Anterior cingulate cortex (tissue), 58 donors: ENCODE measurements around the gene DUSP12.
"Not testable (repeated sequence)": the region's sequence is repeated elsewhere in the genome, so short reads cannot be mapped to it uniquely, and the experiment has no call there.

ENCODE experiments used
- DNase-seq, 58 donors: peaks; one replicate each; lab custom pipeline; 2025; lab: John Stamatoyannopoulos, UW

DUSP12 gene

GRCh38 chr1:161768461-161768860 is 18.9 kb downstream of the DUSP12 start:
- no peak for DNase-seq

GRCh38 chr1:161768986-161769672 is 19.5 kb downstream of the DUSP12 start:
- no peak for DNase-seq

DNA sequence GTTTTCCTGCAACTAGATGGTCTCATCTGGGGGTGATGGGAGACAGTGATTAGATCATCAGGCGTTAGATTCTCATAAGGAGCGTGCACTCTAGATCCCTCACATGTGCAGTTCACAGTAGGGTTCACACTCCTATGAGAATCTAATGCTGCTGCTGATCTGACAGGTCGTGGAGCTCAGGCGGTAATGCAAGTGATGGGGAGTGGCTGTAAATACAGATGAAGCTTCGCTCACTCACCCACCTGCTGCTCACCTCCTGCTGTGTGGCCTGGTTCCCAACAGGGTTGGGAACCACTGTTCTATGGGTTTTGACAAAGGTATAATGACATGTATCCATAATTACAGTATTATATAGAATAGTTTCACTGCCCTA is 20.1 kb downstream of the DUSP12 start:
- not testable (repeated sequence) for DNase-seq

DNA sequence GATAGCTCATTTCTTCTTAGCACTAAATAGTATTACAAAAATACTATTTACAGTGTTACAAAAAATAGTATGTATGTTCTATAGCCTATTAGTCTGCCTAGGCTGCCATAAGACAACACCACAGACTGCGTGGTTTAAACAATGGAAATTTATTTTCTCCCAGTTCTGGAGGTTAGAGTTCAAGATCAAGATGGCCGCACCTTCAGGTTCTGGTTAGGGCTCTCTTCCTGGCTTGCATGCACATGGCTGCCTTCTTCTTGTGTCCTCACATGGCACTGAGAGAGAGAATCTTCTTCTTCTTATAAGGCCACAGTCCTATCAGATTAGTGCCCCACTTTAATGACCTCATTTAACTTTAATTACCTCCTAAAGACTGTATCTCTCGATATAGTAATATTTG is 20.7 kb downstream of the DUSP12 start:
- DNase-seq, result no peak

GRCh38 chr1:161771161-161771560 is 21.6 kb downstream of the DUSP12 start:
- DNase-seq, result no peak

GRCh38 chr1:161771973-161772372 is 22.4 kb downstream of the DUSP12 start:
- DNase-seq, result no peak

- DNase-seq, result no peak
These were observed 22.8 kb downstream of the DUSP12 start for GRCh38 chr1:161772397-161772796.

DNA sequence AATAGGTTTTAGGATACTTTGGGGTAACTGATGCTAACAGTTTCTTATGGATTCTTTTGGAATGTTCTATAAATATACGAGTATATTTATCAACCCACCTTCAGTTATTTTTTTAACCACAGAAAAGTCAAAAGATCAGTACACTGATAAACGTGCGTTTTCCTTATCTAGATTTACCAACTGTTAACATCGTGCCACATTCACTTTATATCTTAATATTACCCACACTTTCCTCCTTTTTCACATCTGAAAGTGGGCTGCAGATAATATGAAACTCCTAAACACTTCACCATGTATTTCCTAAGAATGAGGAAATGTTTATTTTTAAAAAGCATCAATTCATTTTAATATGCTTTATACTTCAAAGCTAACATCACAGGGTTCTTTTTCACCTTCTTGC is 24.2 kb downstream of the DUSP12 start:
- DNase-seq, result no peak

DNA sequence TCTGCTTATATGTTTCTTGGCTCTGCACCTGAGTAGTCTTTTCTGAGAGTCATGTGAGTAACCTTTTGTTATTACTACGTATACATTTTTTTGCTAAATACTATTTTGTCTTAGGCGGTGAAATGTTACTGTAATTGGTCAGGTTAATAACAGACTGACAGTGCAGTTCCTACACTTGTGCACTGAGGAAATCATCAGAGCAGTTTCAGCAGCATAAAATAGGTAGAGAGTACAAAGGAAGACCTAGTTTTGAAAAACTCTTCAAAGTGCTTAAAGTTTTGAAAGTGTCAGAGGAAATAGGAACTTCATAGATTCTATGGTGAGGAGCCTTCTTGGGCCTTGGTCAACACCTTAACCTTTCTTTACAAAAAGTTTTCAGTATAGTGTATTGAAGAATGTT is 27.7 kb downstream of the DUSP12 start:
- DNase-seq, result no peak

DNA sequence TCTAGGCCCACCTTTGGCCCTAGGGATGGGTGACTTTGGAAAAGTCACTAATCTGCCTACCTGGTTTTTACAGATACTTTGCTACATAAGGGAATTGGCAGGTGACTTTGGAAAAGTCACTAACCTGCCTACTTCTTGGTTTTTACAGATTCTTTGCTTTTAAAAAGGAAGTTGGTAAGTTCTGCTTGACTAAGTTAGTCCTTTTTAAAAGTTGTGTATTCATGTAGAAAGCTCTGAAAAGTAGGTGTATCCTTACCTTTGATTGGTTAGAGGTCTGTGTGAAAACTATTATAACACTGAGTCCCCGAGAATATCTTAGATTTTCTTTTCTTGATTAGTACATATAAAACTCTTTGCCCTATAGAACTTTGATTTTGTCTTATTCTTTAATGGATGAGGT is 28.9 kb downstream of the DUSP12 start:
- DNase-seq, result no peak

- no peak for DNase-seq
These were observed 29.8 kb downstream of the DUSP12 start for GRCh38 chr1:161779393-161779792.

DNA sequence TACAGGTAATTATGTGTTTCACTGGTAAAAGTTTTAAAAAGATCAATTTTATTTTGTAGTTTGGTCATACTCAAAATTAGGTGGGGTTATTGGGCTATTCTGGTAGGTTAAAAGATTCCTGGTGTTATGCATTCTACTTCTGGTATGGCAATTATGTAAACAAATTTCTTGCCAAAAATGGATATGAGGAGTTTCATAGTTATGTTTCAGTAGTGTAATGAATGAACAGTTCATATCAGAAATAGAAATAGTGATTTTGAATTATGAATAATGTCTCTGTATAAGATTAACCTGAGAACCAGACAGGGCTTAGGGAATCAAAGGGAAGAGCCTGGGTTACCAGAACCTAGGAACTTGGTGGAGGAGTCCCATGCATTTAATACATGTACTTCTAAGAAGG is 32.4 kb downstream of the DUSP12 start:
- no peak for DNase-seq

GRCh38 chr1:161782886-161783285 is 33.3 kb downstream of the DUSP12 start:
- no peak for DNase-seq

DNA sequence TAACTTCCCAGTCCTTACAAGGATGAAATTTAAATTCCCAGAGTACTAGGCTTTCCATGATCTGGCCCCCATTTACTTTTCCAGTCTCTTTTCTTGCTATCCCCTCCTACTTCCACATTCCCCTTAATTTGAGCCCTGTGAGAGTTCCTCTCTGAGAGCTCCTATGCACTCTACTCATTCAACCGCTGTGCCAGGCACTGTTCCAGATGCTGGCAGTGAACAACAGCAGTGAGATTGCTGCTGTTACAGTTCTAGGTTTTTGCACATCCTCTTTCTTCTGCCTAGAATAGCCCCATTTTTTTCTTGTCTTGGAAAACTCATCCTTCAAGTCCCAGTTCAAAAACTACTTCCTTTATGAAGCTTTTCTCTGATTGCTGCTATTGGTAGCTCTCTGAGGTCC is 35.4 kb downstream of the DUSP12 start:
- peak in 11 of 58 donors; percentile 1 to 21 (median 6) for DNase-seq

- no peak for DNase-seq
These were observed 37.8 kb downstream of the DUSP12 start for GRCh38 chr1:161787355-161787754.

- DNase-seq, result no peak
These were observed 41.2 kb downstream of the DUSP12 start for GRCh38 chr1:161790587-161791317.

DNA sequence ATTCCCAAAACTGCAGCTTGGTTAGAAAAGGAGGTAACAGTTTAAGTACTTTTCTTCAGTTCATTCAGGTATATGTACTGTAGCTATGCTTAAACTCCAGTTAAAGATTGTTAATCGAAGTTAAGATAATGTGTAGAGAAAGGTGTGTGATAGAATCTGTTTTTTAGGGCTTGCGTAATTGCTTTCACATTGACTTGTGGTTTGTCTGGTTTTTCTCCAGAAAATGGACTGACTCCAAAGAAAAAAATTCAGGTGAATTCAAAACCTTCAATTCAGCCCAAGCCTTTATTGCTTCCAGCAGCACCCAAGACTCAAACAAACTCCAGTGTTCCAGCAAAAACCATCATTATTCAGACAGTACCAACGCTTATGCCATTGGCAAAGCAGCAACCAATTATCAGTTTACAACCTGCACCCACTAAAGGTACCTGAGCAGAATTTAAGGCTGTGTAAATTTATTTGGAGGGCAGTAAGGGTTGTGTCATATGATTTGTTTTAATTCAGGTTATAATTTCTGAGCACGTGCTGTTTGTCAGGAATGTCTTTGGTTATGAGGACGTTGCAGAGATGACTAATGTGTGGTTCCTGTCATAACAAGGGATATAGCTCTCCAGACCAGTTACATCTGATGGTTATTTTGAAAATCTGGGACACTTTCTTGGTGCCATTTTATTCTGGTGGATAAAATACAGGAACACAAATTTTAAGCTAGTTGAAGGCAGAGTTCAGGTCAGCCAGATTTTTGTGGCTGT is 42.5 kb downstream of the DUSP12 start:
- DNase-seq, result no peak

DNA sequence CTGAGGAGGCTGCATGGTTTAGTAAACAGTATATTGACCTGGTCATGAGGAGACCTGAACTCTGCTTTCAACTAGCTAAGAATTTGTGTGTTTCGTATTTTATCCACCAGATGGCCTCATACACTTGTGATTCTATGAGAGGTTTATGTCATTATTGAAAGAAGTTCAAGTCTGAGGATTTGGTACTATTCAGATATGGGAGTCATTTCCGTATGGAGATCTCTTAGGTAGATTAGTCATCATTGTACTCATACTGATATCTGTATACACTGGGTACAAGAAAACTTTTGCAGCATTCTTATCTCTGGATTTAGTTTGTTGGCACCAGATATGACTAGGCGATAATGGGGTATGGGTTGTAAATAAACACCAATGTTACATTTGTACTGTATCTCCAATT is 43.2 kb downstream of the DUSP12 start:
- peak in 2 of 58 donors; percentile 12 to 60 for DNase-seq

DNA sequence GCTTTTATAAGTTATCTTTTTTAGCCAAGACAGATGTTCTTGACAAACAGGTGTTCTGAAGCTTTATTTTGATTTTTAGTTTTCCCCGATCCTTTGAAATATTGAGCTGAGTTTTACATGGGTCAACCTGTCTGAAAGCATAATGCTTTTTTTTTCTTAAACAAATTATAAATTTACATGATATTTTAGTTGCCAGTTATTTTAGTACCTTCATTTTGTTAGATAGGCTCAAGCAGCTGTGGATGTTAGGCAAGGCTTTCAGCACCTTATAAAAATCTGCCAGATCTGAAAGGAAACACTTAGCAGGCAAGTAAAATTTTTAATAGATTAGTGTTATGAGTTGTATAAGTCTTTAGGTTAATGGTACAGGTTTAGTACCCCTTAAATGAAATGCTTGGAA is 50.2 kb downstream of the DUSP12 start:
- no peak for DNase-seq

- DNase-seq, result peak in 1 of 58 donors; percentile 8
These were observed 52.4 kb downstream of the DUSP12 start for GRCh38 chr1:161801955-161802354.

- no peak for DNase-seq
These were observed 53.6 kb downstream of the DUSP12 start for GRCh38 chr1:161803181-161803580.
